GM23338 (cell line): ENCODE data around the gene IVD. TPM values are rescaled to one million over a fixed set of nuclear protein-coding genes. Genes with fewer than 3 reads are reported as not detected.

ENCODE experiments used
- ATAC-seq: fragments of 200-7000 bp; cut with Tn5 transposase; 3 replicates; pipeline ENCODE4 v1.9.1; 2020
- DNase-seq: peaks from one replicate; pipeline ENCODE4 v3.0.0-alpha.2; 2015; ENCODE audit warnings: low spot score
- H2AFZ ChIP-seq: fragments of 200-600 bp; sonication (generic); 2 replicates; pipeline ENCODE4 v1.8.0; 2016; ENCODE audit warnings: antibody characterized with exemption, mild to moderate bottlenecking, moderate library complexity
- H3F3A ChIP-seq: fragments of 200-600 bp; sonication (generic); replicated peaks from 2 replicates; pipeline ENCODE4 v1.8.0; 2017; ENCODE audit warnings: antibody characterized with exemption, mixed run types, low read depth
- H3K27ac ChIP-seq: fragments of 200-600 bp; sonication (generic); 2 replicates; pipeline ENCODE4 v1.6.1; 2016; ENCODE audit warnings: low read depth
- H3K27me3 ChIP-seq: fragments of 200-600 bp; sonication (generic); 2 replicates; pipeline ENCODE4 v1.8.0; 2016; ENCODE audit warnings: mild to moderate bottlenecking, mixed run types, moderate library complexity; ENCODE audit not compliant: insufficient read depth
- H3K36me3 ChIP-seq: fragments of 200-600 bp; sonication (generic); 2 replicates; pipeline ENCODE4 v1.8.0; 2016; ENCODE audit warnings: mild to moderate bottlenecking; ENCODE audit not compliant: insufficient read depth
- H3K4me1 ChIP-seq: fragments of 200-600 bp; sonication (generic); 2 replicates; pipeline ENCODE4 v1.8.0; 2016; ENCODE audit warnings: mild to moderate bottlenecking, moderate library complexity; ENCODE audit not compliant: insufficient read depth
- H3K4me2 ChIP-seq: fragments of 200-600 bp; sonication (generic); 2 replicates; pipeline ENCODE4 v1.7.1; 2017; ENCODE audit warnings: mixed run types
- H3K4me3 ChIP-seq: fragments of 200-600 bp; sonication (generic); 2 replicates; pipeline ENCODE4 v1.6.1; 2016; ENCODE audit warnings: mixed run types
- H3K79me2 ChIP-seq: fragments of 200-600 bp; sonication (generic); replicated peaks from 2 replicates; pipeline ENCODE4 v1.8.0; 2017; ENCODE audit warnings: mild to moderate bottlenecking; ENCODE audit not compliant: insufficient read depth
- H3K9me2 ChIP-seq: fragments of 200-600 bp; sonication (generic); 2 replicates; pipeline ENCODE4 v1.8.0; 2017; ENCODE audit not compliant: insufficient read depth
- H4K20me1 ChIP-seq: fragments of 200-600 bp; sonication (generic); replicated peaks from 2 replicates; pipeline ENCODE4 v1.8.0; 2017; ENCODE audit warnings: mild to moderate bottlenecking; ENCODE audit not compliant: insufficient read depth
- H3K27ac Mint-ChIP-seq: 2 replicates; pipeline ENCODE4 v1.8.0; 2020; ENCODE audit warnings: inconsistent platforms, mild to moderate bottlenecking, moderate library complexity, mixed read lengths
- H3K27me3 Mint-ChIP-seq: 3 replicates; pipeline ENCODE4 v1.8.0; 2022; ENCODE audit warnings: low read depth, mild to moderate bottlenecking, moderate library complexity, mixed read lengths, inconsistent platforms; ENCODE audit not compliant: insufficient read depth, poor library complexity
- H3K36me3 Mint-ChIP-seq: 3 replicates; pipeline ENCODE4 v1.8.0; 2021; ENCODE audit warnings: low read depth, mild to moderate bottlenecking, inconsistent platforms, moderate library complexity, mixed read lengths
- H3K4me1 Mint-ChIP-seq: 3 replicates; pipeline ENCODE4 v1.8.0; 2020; ENCODE audit warnings: mild to moderate bottlenecking, inconsistent platforms, mixed read lengths
- H3K4me3 Mint-ChIP-seq: 3 replicates; pipeline ENCODE4 v1.8.0; 2021; ENCODE audit warnings: moderate library complexity, mild to moderate bottlenecking, inconsistent platforms, mixed read lengths
- H3K9me3 Mint-ChIP-seq: 3 replicates; pipeline ENCODE4 v1.8.0; 2020; ENCODE audit warnings: moderate library complexity, mild to moderate bottlenecking, inconsistent platforms, mixed read lengths
- CTCF ChIP-seq, 2 experiments: fragments of 200-600 bp in 1 of 2; sonication (generic) in 1 of 2; conservative IDR thresholded peaks; 2 replicates each; pipeline versions ENCODE4 v1.5.1 to v1.6.1; 2016 to 2017; ENCODE audit warnings: antibody characterized with exemption in 2 of 2, low read depth in 2 of 2, mild to moderate bottlenecking in 2 of 2, moderate library complexity in 1 of 2
- NANOG ChIP-seq: IDR thresholded peaks from 2 replicates; pipeline ENCODE4 v1.6.1; 2016; ENCODE audit warnings: antibody characterized with exemption, borderline replicate concordance
- POLR2AphosphoS5 ChIP-seq: IDR thresholded peaks from 2 replicates; pipeline ENCODE4 v1.6.1; 2016; ENCODE audit warnings: antibody characterized with exemption, low read depth
- STAT1 ChIP-seq: IDR thresholded peaks from one replicate; pipeline ENCODE4 v1.6.1; 2016; ENCODE audit warnings: antibody characterized with exemption; ENCODE audit not compliant: unreplicated experiment
- ZNF462 ChIP-seq: fragments of 250-450 bp; sonication (Bioruptor Pico); IDR thresholded peaks from 2 replicates; pipeline ENCODE4 v1.5.0; 2020; ENCODE audit warnings: mild to moderate bottlenecking, moderate library complexity
- polyA plus RNA-seq: library from polyadenylated mRNA; unstranded; fragments of >200 nt; fragmentation: Nextera tagmentation; extraction: Ambion mirVana; gene quantifications from 2 replicates; pipeline ENCODE4 v1.2.1, GENCODE V29; 2016
- total RNA-seq: library from RNA; depleted of rRNA; stranded (reverse); fragments of >200 nt; shearing (Covaris generic); gene quantifications from 2 replicates; pipeline ENCODE4 v1.2.3, GENCODE V29; 2014

IVD gene
- total and polyA plus RNA-seq, 2 experiments from 2014 or later, result 54.1 to 75.4 TPM

GRCh38 chr15:40421246-40422157 is 15.9 kb downstream of the IVD start:
- no peak for TF ChIP-seq ZNF462 (CRISPR knock-in tag)
- no peak for TF ChIP-seq STAT1
- no peak for TF ChIP-seq NANOG
- 0 out of 2 replicates have a peak, but pooled peaks have one; percentile 44 for TF ChIP-seq POLR2AphosphoS5
- peak; percentile 93 to 97 for TF ChIP-seq CTCF (conservative IDR thresholded peaks at IDR 0.05; ENCODE audit: low read depth in 2 of 2)
- peaks cover 8% of the 10 kb centered on the region for H3K4me1 Mint-ChIP-seq

More at GRCh38 chr15:40421246-40422157, 15.9 kb downstream of the IVD start:
- 0 out of 2 replicates have a peak, but pooled peaks cover 4% of the 10 kb centered on the region for H3K36me3 ChIP-seq
- Mint-ChIP-seq H3K9me3 (no peaks in the 10 kb centered on the region), H3K27me3 (peaks cover 17% of the 10 kb centered on the region), H3K4me3 (0 out of 3 replicates have a peak overlapping the region, but pooled peaks have one; percentile 19), H3K36me3 (peaks cover 17% of the 10 kb centered on the region; the same call in 2 of the 3 replicates), H3K27ac (no peak overlapping the region)
- no peak overlapping the region for H2AFZ ChIP-seq
- no peaks in the 10 kb centered on the region for H4K20me1 ChIP-seq
- H3F3A ChIP-seq, result peaks cover 16% of the 10 kb centered on the region
- peak overlapping the region; percentile 80 for H3K4me2 ChIP-seq
- H3K27me3 ChIP-seq, result 0 out of 2 replicates have a peak, but pooled peaks cover 5% of the 10 kb centered on the region
- peak overlapping the region; percentile 49 for H3K4me3 ChIP-seq
- peak; percentile 89 for DNase-seq
- ATAC-seq, result peak; percentile 93
- H3K4me1 ChIP-seq, result peaks cover 16% of the 10 kb centered on the region
- H3K9me2 ChIP-seq, result no peaks in the 10 kb centered on the region
- H3K79me2 ChIP-seq, result no peaks in the 10 kb centered on the region
- H3K27ac ChIP-seq, result 0 out of 2 replicates have a peak overlapping the region, but pooled peaks have one; percentile 18
